ENCODE results near the gene FRY. TPM values are rescaled to one million over a fixed set of nuclear protein-coding genes. Genes with fewer than 3 reads are reported as not detected.

Gene FRY
- total RNA-seq, 1 experiment from 2014 or later = 5.3 TPM

DNA sequence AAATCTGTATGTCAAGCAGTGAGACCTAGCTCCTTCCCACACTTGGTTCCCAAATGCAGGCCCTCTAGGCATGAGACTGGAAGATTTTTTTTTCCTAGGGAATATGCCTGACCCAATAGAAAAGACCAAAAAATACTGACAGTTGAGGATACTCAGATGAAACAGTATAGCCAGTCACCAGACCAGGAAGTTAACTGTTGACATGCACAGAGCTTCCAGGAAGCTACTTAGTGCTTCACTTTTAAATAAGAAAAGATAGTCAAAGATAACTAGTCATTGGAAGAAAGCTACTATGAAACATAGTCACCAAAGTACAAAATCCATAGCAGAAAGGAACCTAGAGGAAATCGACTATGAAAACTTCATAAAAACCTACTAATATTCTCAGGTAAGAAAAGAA lies 316.1 kb downstream of the FRY start:
- Mint-ChIP-seq H3K27me3 (ENCODE audit: low read depth) (no peaks in the 10 kb centered on the region), H3K4me1 (peaks cover 9% of the 10 kb centered on the region), H3K4me3 (no peak overlapping the region), H3K27ac (peak overlapping the region; percentile 61), H3K36me3 (peaks cover 28% of the 10 kb centered on the region), H3K9me3 (peaks cover 17% of the 10 kb centered on the region)
- DNase-seq (ENCODE audit: low spot score) (no peak), ATAC-seq (no peak)
- ChIA-PET POLR2A (no interaction called here), CTCF (no interaction called here)
- TF ChIP-seq TP53 (CRISPR knock-in tag; IDR thresholded peaks at IDR 0.05) (no peak), RORB (CRISPR knock-in tag; IDR thresholded peaks at IDR 0.05) (no peak), JUN (CRISPR knock-in tag; IDR thresholded peaks at IDR 0.05) (no peak), USF2 (CRISPR knock-in tag; IDR thresholded peaks at IDR 0.05) (no peak), ZNF671 (CRISPR knock-in tag; IDR thresholded peaks at IDR 0.05) (no peak), ELF4 (CRISPR knock-in tag; IDR thresholded peaks at IDR 0.05; ENCODE audit: low read depth) (no peak), CREB1 (CRISPR knock-in tag; IDR thresholded peaks at IDR 0.05) (no peak), ZNF423 (CRISPR knock-in tag; IDR thresholded peaks at IDR 0.05) (no peak), TCF7 (CRISPR knock-in tag; IDR thresholded peaks at IDR 0.05; ENCODE audit: low read depth) (no peak), GTF2I (CRISPR knock-in tag; conservative IDR thresholded peaks at IDR 0.05) (no peak)
- TF ChIP-seq, protein P1, sequence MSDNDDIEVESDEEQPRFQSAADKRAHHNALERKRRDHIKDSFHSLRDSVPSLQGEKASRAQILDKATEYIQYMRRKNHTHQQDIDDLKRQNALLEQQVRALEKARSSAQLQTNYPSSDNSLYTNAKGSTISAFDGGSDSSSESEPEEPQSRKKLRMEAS (CRISPR knock-in tag; IDR thresholded peaks at IDR 0.05) = no peak
- TF ChIP-seq, protein P2, sequence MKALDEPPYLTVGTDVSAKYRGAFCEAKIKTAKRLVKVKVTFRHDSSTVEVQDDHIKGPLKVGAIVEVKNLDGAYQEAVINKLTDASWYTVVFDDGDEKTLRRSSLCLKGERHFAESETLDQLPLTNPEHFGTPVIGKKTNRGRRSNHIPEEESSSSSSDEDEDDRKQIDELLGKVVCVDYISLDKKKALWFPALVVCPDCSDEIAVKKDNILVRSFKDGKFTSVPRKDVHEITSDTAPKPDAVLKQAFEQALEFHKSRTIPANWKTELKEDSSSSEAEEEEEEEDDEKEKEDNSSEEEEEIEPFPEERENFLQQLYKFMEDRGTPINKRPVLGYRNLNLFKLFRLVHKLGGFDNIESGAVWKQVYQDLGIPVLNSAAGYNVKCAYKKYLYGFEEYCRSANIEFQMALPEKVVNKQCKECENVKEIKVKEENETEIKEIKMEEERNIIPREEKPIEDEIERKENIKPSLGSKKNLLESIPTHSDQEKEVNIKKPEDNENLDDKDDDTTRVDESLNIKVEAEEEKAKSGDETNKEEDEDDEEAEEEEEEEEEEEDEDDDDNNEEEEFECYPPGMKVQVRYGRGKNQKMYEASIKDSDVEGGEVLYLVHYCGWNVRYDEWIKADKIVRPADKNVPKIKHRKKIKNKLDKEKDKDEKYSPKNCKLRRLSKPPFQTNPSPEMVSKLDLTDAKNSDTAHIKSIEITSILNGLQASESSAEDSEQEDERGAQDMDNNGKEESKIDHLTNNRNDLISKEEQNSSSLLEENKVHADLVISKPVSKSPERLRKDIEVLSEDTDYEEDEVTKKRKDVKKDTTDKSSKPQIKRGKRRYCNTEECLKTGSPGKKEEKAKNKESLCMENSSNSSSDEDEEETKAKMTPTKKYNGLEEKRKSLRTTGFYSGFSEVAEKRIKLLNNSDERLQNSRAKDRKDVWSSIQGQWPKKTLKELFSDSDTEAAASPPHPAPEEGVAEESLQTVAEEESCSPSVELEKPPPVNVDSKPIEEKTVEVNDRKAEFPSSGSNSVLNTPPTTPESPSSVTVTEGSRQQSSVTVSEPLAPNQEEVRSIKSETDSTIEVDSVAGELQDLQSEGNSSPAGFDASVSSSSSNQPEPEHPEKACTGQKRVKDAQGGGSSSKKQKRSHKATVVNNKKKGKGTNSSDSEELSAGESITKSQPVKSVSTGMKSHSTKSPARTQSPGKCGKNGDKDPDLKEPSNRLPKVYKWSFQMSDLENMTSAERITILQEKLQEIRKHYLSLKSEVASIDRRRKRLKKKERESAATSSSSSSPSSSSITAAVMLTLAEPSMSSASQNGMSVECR (CRISPR knock-in tag; IDR thresholded peaks at IDR 0.05; ENCODE audit: borderline replicate concordance) = no peak

Data from WTC11 (cell line).